Stimulated activated CD8-positive, alpha-beta memory T cell treated with anti-CD3 and anti-CD28 coated beads, Interleukin-4, amount 100 ng/mL, for 24 hours (primary cell): ENCODE data around the gene FICD.
"Not testable (repeated sequence)": the region's sequence is repeated elsewhere in the genome, so short reads cannot be mapped to it uniquely, and the experiment has no call there.

Source experiments
- DNase-seq: peaks from one replicate; pipeline ENCODE4 v3.0.0-alpha.2; 2020; ENCODE audit warnings: low read depth

Gene FICD

GRCh38 chr12:108514973-108515814 lies at the start of gene FICD:
Gene FICD, plus strand, starts transcription at chr12:108515277. Its CDS starts 1,696 bp downstream, at chr12:108516973.
- peak; percentile 100 for DNase-seq

DNA sequence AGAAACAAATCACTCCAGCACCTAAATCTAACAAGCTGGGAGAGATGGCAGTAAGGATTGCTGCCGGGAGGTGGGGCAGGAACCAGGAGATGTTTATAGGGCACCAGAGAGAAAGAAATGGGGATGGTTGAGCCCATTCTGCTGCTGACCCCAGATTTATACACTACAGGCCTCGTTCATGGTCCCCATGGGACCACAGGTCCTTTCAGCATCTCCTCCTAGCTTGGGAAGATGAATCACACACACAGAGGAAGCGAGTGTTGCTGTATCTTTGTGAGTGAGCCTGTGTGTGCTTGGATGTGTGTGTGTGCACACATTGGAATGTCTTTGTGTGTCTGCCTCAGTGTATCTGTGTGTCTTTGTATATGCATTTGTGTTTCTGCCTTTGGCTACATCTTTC lies 49.7 kb upstream of the FICD start:
- no peak for DNase-seq

- no peak for DNase-seq
These were observed 46.7 kb upstream of the FICD start for GRCh38 chr12:108468196-108468968.

- DNase-seq, result no peak
These were observed 41.5 kb upstream of the FICD start for GRCh38 chr12:108473400-108474055.

DNA sequence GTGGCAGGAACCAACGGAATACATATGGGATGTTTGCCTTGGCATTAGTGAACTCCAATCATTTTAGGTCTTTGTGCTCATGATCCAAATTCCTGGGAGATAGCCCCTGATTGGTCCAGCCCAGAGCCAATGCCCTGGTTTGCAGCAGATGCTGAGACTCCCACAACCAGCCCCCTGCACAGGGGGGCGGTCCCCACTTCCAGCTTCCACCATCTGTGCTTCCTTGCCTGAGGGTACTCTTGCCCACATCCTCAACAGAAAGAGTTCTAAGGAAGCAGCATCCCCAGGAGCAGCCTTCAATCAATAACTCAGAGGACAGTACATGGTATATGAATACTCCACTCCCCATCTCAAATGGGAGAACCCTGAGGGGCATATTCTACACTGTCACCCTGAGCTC lies 39.7 kb upstream of the FICD start:
- DNase-seq, result no peak

GRCh38 chr12:108477055-108477880 lies 37.8 kb upstream of the FICD start:
- no peak for DNase-seq

DNA sequence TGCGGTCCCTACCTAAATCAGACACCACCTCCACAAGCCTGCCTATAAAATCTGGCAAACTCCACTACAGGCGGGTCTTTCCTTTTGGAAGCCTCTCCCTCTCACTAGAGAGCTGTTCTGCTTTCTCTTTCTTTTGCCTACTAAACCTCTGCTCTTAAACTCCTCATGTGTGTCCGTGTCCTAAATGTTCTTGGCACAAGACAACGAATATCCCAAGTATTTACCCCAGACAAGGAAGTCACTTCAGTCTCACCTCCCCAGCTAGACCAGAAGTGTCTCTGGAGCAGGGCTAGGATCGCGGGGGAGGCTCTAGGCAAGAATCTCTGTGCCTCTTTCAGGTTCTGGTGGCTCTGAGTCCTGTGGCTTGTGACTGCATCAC lies 37.2 kb upstream of the FICD start:
- DNase-seq, result no peak

DNA sequence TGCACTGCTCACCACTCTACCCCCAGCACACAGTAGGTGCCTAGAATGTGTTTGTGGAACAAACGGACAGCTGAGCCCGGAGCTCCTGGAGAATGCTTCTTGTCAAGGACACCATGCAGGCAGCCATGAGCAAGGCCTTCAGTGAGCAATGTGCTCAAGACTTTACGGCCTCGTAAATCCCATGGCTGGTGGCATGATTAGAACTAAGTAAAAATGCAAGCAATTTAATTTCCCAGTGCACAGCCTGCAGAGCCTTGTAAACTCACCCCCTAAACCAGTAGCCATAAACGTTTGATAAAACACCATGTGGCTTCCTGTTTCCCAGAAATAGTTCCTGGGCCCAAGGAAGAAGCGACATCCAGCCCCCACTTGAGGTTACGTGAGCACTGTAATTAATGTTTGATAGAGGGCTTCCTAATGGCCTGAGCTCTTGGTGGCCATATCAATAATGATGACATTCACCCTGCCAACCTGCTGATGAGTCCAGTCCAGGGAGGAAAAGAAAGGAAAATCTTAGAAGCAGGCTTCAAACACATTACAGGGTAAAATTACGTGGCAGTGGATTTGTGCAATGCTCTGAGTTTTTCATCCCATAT lies 36.4 kb upstream of the FICD start:
- no peak for DNase-seq

DNA sequence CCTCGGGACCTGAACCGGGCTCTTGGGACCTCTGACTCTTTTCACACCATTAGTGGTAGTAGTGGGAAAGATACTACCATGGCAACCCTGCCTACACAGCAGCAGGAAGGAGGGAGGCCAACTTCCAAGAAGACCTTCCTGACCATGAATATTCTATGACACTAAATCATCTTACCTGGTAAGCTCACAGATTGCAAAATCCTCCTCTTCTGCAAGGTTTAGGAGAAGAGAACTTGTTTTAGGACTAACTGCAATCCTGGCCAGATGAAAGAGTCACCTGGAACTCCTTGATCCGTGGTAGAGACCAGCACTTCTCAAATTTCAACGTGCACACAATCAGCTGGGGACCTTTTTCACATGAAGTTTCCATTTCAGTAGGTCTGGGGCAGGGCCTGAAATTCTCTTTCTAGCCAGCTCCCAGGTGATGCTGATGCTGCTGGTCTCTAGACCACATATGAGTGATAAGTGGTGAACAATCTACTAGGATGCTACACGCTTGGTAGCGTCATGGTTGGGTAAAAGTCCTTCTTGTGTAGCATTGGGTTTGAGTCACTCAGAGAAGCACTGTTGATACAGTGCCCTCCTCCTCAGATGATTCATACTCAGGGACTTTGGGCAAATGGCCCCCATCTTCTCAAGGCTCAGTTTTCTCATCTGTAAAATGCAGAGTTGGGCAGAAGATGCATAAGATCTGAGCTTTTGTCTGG lies 35.6 kb upstream of the FICD start:
- DNase-seq, result no peak

DNA sequence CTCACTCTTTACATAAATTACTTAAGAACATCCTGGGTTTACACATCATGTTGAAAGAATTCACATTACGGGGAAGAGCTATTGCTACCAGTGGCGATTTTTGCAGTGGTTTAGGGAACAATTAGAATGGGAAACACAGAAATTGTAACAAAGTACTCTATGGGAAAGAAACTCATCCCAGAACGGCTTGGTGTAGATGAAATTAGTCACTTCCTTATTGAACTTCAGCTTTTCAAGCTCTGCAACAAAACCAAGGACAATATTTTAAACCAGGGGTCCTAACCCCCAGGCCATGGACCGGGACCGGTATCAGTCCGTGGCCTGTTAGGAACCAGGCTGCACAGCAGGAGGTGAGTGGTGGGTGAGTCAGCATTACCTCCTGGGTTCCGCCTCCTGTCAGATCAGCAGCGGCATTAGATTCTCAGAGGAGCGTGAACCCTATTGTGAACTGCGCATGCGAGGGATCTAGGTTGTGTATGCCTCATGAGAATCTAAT lies 32.3 kb upstream of the FICD start:
- DNase-seq, result no peak

DNA sequence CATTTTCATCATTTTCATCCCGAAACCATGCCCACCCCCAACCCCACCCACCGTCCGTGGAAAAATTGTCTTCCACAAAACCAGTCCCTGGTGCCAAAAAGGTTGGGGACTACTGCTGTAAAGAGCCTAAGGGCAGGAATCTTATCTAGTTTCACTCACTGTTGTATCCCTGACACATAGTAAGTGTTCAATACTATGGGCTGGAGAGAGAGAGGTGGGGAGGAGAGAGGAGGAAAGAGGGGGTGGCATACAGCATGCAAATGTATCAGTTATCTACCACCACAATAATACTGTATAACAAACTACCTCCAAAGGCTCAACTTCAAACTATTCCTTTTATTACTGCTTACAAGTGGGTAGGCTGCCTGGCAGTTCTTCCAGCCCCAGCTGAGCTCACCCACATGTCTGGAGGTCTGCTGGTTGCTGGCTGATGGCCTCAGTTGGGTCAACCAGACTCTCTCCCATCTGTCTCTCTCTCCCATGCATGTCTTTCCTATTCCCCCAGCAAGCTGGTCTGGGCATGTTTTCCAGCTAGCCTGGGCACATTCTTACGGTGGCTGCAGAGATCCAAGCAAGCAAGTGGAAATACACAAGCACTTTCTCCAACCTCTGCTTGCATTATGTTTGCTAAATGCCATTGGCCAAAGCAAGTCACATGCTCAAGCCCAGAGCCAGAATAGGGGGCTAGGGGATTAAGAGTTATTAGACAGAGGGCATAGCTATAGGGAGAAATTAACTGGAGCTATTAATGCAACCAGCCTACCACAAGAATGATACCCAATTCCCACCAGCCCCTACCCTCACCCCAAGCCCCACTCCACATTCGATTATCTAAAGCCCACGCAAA lies 31.6 kb upstream of the FICD start:
- DNase-seq, result no peak

DNA sequence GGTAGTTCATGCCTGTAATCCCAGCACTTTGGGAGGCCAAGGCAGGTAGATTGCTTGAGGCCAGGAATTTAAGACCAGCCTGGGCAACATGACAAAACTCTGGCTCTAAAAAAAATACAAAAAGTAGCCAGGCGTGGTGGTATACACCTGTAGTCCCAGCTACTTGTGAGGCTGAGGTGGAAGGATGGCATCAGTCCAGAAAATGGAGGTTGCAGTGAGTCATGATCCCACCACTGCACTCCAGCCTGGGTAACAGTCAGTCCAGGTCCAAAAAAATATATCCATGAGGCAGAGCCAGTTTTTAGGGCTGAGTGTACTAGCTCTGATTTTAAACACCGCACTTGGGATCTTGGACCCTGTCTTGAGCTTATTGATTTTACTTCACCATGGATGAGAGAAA lies 30.6 kb upstream of the FICD start:
- DNase-seq, result no peak

GRCh38 chr12:108484845-108485244 lies 30.2 kb upstream of the FICD start:
- no peak for DNase-seq

DNA sequence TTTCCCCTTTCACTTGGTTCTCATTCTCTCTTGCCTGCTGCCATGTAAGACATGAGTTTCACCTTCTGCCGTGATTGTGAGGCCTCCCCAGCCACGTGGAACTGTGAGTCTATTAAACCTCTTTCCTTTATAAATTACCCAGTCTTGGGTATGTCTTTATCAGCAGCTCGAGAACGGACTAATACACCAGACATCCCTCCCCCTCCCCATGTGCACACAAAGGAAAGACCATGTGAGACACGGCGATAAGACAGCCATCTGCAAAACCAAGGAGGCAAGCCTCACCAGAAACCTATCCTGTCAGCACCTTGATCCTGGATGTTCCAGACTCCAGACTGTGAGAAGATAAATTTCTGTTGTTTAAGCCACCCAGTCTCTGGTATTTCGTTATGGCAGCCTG lies 29.7 kb upstream of the FICD start:
- not testable (repeated sequence) for DNase-seq

- not testable (repeated sequence) for DNase-seq
These were observed 28.0 kb upstream of the FICD start for GRCh38 chr12:108487029-108487428.

GRCh38 chr12:108491256-108491655 lies 23.8 kb upstream of the FICD start:
- no peak for DNase-seq

GRCh38 chr12:108495054-108495453 lies 20.0 kb upstream of the FICD start:
- no peak for DNase-seq

GRCh38 chr12:108495823-108496579 lies 19.1 kb upstream of the FICD start:
- no peak for DNase-seq

DNA sequence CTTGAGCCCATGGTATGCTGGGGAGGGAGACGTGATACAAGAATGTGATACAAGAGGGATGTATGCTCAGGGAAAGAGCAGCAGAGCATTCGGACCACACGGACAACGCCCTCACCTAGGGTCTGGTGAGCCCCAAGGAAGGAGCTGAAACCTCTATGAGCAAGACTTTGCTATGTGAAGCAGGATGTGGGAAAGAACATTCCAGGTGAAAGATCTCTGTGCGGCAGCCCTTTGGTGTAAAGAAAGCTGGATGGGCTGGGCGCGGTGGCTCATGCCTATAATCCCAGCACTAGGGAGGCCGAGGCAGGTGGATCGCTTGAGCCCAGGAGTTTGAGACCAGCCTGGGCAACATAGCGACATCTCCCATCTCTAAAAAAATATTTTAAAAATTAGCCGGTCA lies 16.9 kb upstream of the FICD start:
- DNase-seq, result no peak
